Gastroesophageal sphincter (tissue), 3 donors: ENCODE results near the gene PRR35.

ENCODE experiments used
- CTCF ChIP-seq, 4 experiments: fragments of 200-600 bp in 2 of 4; fragments of 450-650 bp in 2 of 4; sonication (generic) in 1 of 4; IDR thresholded peaks; one replicate each; pipeline ENCODE4 v1.5.1; 2017 to 2019; ENCODE audit warnings: antibody characterized with exemption in 4 of 4, mild to moderate bottlenecking in 2 of 4, moderate library complexity in 2 of 4
- EP300 ChIP-seq: sonication (generic); formaldehyde crosslinking; IDR thresholded peaks from one replicate; pipeline ENCODE4 v1.6.1; 2017; ENCODE audit warnings: antibody characterized with exemption, mild to moderate bottlenecking
- POLR2A ChIP-seq, 2 donors: fragments of 450-650 bp; IDR thresholded peaks; one replicate each; pipeline ENCODE4 v1.6.1; 2017; ENCODE audit warnings: antibody characterized with exemption in 2 of 2, mild to moderate bottlenecking in 2 of 2, moderate library complexity in 1 of 2
- POLR2AphosphoS5 ChIP-seq: sonication (generic); formaldehyde crosslinking; IDR thresholded peaks from one replicate; pipeline ENCODE4 v1.6.1; 2017; ENCODE audit warnings: antibody characterized with exemption

GRCh38 chr16:544517-544916 is 15.7 kb upstream of the PRR35 start:
- no peak for TF ChIP-seq CTCF (IDR thresholded peaks at IDR 0.05)
- TF ChIP-seq POLR2A (IDR thresholded peaks at IDR 0.05) = no peak
- TF ChIP-seq POLR2AphosphoS5 = no peak
- TF ChIP-seq EP300 = no peak
